ENCODE data around the gene PREX1. TPM values are rescaled to one million over a fixed set of nuclear protein-coding genes. Genes with fewer than 3 reads are reported as not detected.

PREX1 gene
- total and polyA plus RNA-seq, 2 donors (not counting 1 experiment from before 2014, with no cell fraction given): 1.0 to 3.1 TPM

DNA sequence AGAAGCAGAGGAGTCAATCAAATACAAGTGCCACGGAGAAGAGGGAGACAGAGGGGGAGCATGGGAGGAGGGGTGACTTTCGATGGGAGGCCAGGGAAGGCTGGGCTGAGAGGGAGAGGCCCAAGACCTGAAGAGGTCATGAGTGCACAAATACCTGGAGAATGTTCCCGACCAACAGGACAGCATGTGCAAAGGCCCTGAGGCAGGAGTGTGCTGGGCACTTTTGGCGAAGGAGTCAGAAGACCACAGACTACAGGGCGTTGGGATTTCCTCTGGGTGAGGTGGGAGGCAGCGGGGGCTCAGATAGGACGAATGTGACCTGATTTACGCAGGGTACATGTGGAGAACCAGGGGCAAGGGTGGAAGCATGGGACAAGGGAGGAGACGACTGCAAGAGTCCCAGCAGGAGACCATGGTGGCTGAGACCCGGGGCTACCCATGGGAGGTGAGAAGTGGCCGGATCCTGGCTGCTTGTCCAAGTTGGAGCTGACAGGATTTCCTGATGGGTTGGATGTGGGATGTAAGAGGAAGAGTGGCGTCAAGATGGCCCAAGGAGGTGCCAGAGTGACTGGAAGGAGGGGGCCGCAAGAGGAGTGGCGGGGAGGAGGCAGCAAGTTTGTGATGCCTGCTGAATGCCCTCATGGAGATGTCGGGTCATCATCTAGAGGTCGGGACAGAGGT lies 23.4 kb downstream of the PREX1 start:
- Histone ChIP-seq H3K79me2 (ENCODE audit: control insufficient read depth, insufficient read depth, low read length) (no peaks in the 10 kb centered on the region), H3K4me2 (ENCODE audit: extremely low read depth, insufficient read depth, low read length) (no peak overlapping the region), H3K27ac (ENCODE audit: insufficient read depth, low read length) (no peak overlapping the region), H2AFZ (ENCODE audit: low read length) (no peak overlapping the region), H3K9me3 (ENCODE audit: control insufficient read depth, insufficient read depth, low read depth, low read length) (no peaks in the 10 kb centered on the region), H3K4me3 (replicated peaks in 1 of 4; ENCODE audit: control extremely low read depth in 1 of 4, insufficient read depth in 1 of 4, low read depth in 3 of 4, low read length in 4 of 4) (no peak overlapping the region), H3K4me1 (ENCODE audit: control insufficient read depth, extremely low read depth, insufficient read depth, low read length) (no peaks in the 10 kb centered on the region), H4K20me1 (ENCODE audit: control insufficient read depth, extremely low read depth, insufficient read depth, low read length) (no peaks in the 10 kb centered on the region), H3K36me3 (ENCODE audit: control insufficient read depth, insufficient read depth, low read length) (no peaks in the 10 kb centered on the region), H3K27me3 (ENCODE audit: control insufficient read depth, insufficient read depth, low read length) (peaks cover 2% of the 10 kb centered on the region), H3K9ac (ENCODE audit: insufficient read depth, low read length) (no peak overlapping the region)
- TF ChIP-seq, protein P1, sequence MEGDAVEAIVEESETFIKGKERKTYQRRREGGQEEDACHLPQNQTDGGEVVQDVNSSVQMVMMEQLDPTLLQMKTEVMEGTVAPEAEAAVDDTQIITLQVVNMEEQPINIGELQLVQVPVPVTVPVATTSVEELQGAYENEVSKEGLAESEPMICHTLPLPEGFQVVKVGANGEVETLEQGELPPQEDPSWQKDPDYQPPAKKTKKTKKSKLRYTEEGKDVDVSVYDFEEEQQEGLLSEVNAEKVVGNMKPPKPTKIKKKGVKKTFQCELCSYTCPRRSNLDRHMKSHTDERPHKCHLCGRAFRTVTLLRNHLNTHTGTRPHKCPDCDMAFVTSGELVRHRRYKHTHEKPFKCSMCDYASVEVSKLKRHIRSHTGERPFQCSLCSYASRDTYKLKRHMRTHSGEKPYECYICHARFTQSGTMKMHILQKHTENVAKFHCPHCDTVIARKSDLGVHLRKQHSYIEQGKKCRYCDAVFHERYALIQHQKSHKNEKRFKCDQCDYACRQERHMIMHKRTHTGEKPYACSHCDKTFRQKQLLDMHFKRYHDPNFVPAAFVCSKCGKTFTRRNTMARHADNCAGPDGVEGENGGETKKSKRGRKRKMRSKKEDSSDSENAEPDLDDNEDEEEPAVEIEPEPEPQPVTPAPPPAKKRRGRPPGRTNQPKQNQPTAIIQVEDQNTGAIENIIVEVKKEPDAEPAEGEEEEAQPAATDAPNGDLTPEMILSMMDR (conservative IDR thresholded peaks at IDR 0.05 in 1 of 2, IDR thresholded peaks at IDR 0.05 in 1 of 2; ENCODE audit: low read depth in 1 of 2, low read length in 2 of 2): no peak
- no peak for DNase-seq (ENCODE audit: low read depth in 2 of 2)

DNA sequence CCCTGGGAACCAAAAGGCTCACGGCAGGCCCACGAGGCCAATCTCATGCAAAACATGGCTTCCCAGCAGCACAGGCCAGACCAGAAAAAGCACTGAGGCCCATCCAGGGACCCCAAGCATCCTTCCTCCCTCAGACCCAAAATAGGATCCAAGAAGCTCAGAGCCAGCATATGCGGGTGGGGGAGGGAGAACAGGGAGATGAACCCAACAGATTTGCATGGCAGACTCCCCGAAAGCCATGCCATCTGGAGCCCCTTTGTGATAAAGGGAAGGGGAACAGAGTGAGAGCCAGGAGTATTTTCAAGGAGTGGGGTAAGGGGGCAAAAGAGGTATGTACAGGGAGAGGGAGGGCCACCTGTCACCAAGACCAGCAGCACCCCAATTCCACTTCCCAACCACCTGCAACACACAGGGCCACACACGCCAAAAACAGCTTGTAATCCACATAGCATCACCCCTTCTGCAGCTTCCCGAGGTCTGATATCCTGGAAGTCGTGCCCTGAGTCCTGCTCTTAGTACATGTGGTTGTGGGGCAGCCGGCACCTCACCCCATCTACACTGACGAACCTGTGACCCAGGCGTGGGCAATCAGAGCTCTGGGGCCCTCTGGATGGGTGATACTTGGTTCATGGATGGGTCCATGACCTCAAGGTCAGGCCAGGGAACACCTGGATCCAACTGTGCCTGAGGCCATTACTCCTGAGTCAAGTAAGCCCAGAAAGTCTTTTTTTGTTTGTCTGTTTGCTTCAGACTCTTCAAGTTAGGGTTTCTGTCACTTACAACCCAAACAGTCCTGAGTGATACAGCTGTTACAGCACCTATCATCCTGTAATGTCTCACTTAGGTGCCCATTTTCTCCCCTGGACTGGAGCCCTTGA lies 24.4 kb downstream of the PREX1 start:
- DNase-seq (ENCODE audit: low read depth in 2 of 2): no peak
- Histone ChIP-seq H3K79me2 (ENCODE audit: control insufficient read depth, insufficient read depth, low read length) (no peaks in the 10 kb centered on the region), H3K36me3 (ENCODE audit: control insufficient read depth, insufficient read depth, low read length) (no peaks in the 10 kb centered on the region), H2AFZ (ENCODE audit: low read length) (no peak overlapping the region), H3K4me1 (ENCODE audit: control insufficient read depth, extremely low read depth, insufficient read depth, low read length) (no peaks in the 10 kb centered on the region), H3K4me2 (ENCODE audit: extremely low read depth, insufficient read depth, low read length) (no peak overlapping the region), H3K27me3 (ENCODE audit: control insufficient read depth, insufficient read depth, low read length) (peaks cover 2% of the 10 kb centered on the region), H3K4me3 (replicated peaks in 1 of 4; ENCODE audit: control extremely low read depth in 1 of 4, insufficient read depth in 1 of 4, low read depth in 3 of 4, low read length in 4 of 4) (no peak overlapping the region), H4K20me1 (ENCODE audit: control insufficient read depth, extremely low read depth, insufficient read depth, low read length) (no peaks in the 10 kb centered on the region), H3K9me3 (ENCODE audit: control insufficient read depth, insufficient read depth, low read depth, low read length) (no peaks in the 10 kb centered on the region), H3K27ac (ENCODE audit: insufficient read depth, low read length) (no peak overlapping the region), H3K9ac (ENCODE audit: insufficient read depth, low read length) (no peak overlapping the region)
- TF ChIP-seq, protein P1 (conservative IDR thresholded peaks at IDR 0.05 in 1 of 2, IDR thresholded peaks at IDR 0.05 in 1 of 2; ENCODE audit: low read depth in 1 of 2, low read length in 2 of 2): no peak
- TF ChIP-seq EZH2 (IDR thresholded peaks at IDR 0.05; ENCODE audit: low read length, missing control alignments): no peak

DNA sequence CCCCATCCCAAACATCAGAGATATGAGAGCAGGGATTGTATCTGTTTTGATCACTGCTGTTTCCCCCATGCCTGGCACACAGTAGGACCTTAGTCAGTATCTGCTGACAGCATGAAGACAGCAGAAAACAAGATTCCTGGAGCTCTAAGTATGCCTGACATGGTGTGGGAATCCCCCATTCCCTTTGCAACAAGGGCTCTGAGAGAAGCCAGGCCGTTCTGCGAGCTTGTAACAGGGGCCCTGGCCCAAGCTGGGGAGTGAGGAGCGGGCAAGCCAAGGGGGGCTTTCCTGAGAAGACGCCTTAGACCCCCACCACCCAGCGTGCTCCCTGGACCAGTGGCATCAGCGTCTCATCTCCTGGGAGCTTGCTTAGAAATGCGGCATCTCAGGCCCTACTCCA lies 25.2 kb downstream of the PREX1 start:
- Histone ChIP-seq H3K79me2 (ENCODE audit: control insufficient read depth, insufficient read depth, low read length) (no peaks in the 10 kb centered on the region), H3K36me3 (ENCODE audit: control insufficient read depth, insufficient read depth, low read length) (no peaks in the 10 kb centered on the region), H3K27ac (ENCODE audit: insufficient read depth, low read length) (no peak overlapping the region), H3K4me2 (ENCODE audit: extremely low read depth, insufficient read depth, low read length) (no peak overlapping the region), H3K27me3 (ENCODE audit: control insufficient read depth, insufficient read depth, low read length) (peaks cover under 1% of the 10 kb centered on the region), H3K9ac (ENCODE audit: insufficient read depth, low read length) (no peak overlapping the region), H3K4me1 (ENCODE audit: control insufficient read depth, extremely low read depth, insufficient read depth, low read length) (no peaks in the 10 kb centered on the region), H2AFZ (ENCODE audit: low read length) (no peak overlapping the region), H3K9me3 (ENCODE audit: control insufficient read depth, insufficient read depth, low read depth, low read length) (no peaks in the 10 kb centered on the region), H3K4me3 (replicated peaks in 1 of 4; ENCODE audit: control extremely low read depth in 1 of 4, insufficient read depth in 1 of 4, low read depth in 3 of 4, low read length in 4 of 4) (no peak overlapping the region), H4K20me1 (ENCODE audit: control insufficient read depth, extremely low read depth, insufficient read depth, low read length) (no peaks in the 10 kb centered on the region)
- no peak for TF ChIP-seq EZH2 (IDR thresholded peaks at IDR 0.05; ENCODE audit: low read length, missing control alignments)
- TF ChIP-seq, protein P1 (conservative IDR thresholded peaks at IDR 0.05 in 1 of 2, IDR thresholded peaks at IDR 0.05 in 1 of 2; ENCODE audit: low read depth in 1 of 2, low read length in 2 of 2): no peak
- DNase-seq (ENCODE audit: low read depth in 2 of 2): no peak

Measured in fibroblast of lung (primary cell).